Neutrophil (primary cell): ENCODE data around the gene NLE1.
"Not testable (repeated sequence)": the region's sequence is repeated elsewhere in the genome, so short reads cannot be mapped to it uniquely, and the experiment has no call there.

ENCODE experiments used
- H3K27ac ChIP-seq: fragments of 200-600 bp; sonication (generic); 2 replicates; pipeline ENCODE4 v1.5.1; 2016; ENCODE audit warnings: mild to moderate bottlenecking, moderate library complexity
- H3K27me3 ChIP-seq: fragments of 200-600 bp; sonication (generic); 2 replicates; pipeline ENCODE4 v1.6.0; 2016; ENCODE audit warnings: mild to moderate bottlenecking
- H3K36me3 ChIP-seq: fragments of 200-600 bp; sonication (generic); 2 replicates; pipeline ENCODE4 v1.5.1; 2017
- H3K4me1 ChIP-seq, 2 experiments: fragments of 200-600 bp in 1 of 2; sonication (generic) in 1 of 2; 1 replicate in 1 of 2; 2 replicates in 1 of 2; pipeline versions ENCODE4 v1.5.1 to v1.6.1; 2013 to 2016; ENCODE audit warnings: low read depth in 1 of 2, low read length in 1 of 2, mild to moderate bottlenecking in 1 of 2, moderate library complexity in 1 of 2; ENCODE audit not compliant: control insufficient read depth in 1 of 2, insufficient read depth in 1 of 2
- H3K4me3 ChIP-seq, 2 experiments: fragments of 200-600 bp in 1 of 2; sonication (generic) in 1 of 2; 1 replicate in 1 of 2; 2 replicates in 1 of 2; pipeline ENCODE4 v1.5.1; 2013 to 2016; ENCODE audit warnings: low read depth in 1 of 2, low read length in 1 of 2, mild to moderate bottlenecking in 1 of 2, moderate library complexity in 1 of 2
- H3K9me3 ChIP-seq: fragments of 200-600 bp; sonication (generic); 2 replicates; pipeline ENCODE4 v1.5.1; 2016
- TF ChIP-seq, protein P1 (sequence below): fragments of 200-600 bp; sonication (generic); IDR thresholded peaks from 2 replicates; pipeline ENCODE4 v1.5.1; 2016; ENCODE audit warnings: antibody characterized with exemption

NLE1 gene

DNA sequence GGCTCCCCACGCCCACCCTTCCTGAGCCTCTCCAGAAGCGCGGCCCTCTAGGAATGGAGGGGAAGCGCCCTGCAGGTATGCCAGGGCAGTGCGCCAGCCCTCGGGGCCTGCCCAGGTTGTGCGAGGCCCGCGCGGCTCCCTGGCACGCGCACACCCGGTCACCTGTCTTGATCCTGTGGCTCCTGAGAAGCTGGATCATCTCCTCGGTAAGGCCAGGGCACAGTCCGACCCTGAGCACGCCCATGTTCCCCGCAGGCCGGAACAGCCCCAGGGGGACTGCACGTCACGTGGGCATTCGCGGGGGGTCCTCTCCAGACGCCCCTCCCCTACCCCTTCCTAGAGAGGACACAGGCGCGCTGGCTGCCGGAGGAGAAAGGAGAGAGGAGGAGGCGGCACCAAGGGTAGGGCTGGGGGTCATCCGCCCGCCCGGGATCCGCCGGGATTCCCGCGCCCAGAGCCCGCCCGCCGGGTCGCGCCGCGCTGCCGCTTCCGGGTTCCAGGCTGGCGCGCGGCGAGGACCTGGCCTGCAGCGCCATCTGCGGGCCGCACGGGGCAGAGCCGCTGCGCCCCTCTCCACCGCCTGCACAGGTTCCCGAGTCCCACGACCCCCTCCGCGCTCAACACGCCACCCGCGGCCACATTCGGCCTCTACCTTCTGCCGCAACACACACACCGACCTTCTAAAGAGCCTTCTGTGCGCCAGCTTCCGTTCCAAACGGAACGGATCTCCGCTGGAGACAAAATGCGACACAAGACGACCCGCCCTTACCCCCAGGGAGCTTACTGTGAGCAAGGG lies 22.5 kb downstream of the NLE1 start, which contains the start of gene RAD51D:
TSS of gene RAD51D (minus strand) at position 491 of the 796 bp plus-strand sequence. CDS start at position 244, 247 bp downstream.
- TF ChIP-seq, protein P1, sequence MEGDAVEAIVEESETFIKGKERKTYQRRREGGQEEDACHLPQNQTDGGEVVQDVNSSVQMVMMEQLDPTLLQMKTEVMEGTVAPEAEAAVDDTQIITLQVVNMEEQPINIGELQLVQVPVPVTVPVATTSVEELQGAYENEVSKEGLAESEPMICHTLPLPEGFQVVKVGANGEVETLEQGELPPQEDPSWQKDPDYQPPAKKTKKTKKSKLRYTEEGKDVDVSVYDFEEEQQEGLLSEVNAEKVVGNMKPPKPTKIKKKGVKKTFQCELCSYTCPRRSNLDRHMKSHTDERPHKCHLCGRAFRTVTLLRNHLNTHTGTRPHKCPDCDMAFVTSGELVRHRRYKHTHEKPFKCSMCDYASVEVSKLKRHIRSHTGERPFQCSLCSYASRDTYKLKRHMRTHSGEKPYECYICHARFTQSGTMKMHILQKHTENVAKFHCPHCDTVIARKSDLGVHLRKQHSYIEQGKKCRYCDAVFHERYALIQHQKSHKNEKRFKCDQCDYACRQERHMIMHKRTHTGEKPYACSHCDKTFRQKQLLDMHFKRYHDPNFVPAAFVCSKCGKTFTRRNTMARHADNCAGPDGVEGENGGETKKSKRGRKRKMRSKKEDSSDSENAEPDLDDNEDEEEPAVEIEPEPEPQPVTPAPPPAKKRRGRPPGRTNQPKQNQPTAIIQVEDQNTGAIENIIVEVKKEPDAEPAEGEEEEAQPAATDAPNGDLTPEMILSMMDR = peak; percentile 98
- Histone ChIP-seq H3K27ac (peak within 1 kb of the TSS; percentile 68), H3K36me3 (no peaks in the 10 kb centered on the region), H3K4me1 (peaks cover 22 to 29% of the 10 kb centered on the region in 2 experiments), H3K4me3 (peak within 1 kb of the TSS; percentile 90 to 98), H3K27me3 (no peaks in the 10 kb centered on the region), H3K9me3 (no peaks in the 10 kb centered on the region)

DNA sequence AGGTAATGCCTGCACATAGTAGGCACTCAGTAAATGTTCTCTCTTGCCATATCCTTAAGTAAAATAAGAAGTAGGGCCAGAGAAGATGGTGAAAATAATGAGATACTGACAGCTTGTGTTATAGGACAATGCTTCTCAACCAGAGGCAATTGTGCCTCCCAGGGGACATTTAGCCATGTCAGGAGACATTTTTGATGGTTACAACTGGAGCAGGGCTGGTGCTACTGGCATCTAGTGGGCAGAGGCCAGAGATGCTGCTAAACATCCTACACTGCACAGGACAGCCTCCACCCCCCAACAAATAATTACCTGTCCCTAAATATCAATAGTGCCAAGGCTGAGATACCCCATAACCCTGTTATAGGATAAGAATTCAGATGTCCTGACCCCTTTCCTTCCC lies 24.1 kb downstream of the NLE1 start:
- H3K9me3 ChIP-seq = no peaks in the 10 kb centered on the region
- no peak overlapping the region for H3K4me3 ChIP-seq
- no peaks in the 10 kb centered on the region for H3K27me3 ChIP-seq
- H3K36me3 ChIP-seq = no peaks in the 10 kb centered on the region
- peaks cover 22 to 29% of the 10 kb centered on the region in 2 experiments for H3K4me1 ChIP-seq
- TF ChIP-seq, protein P1 = no peak
- peak overlapping the region; percentile 68 for H3K27ac ChIP-seq

DNA sequence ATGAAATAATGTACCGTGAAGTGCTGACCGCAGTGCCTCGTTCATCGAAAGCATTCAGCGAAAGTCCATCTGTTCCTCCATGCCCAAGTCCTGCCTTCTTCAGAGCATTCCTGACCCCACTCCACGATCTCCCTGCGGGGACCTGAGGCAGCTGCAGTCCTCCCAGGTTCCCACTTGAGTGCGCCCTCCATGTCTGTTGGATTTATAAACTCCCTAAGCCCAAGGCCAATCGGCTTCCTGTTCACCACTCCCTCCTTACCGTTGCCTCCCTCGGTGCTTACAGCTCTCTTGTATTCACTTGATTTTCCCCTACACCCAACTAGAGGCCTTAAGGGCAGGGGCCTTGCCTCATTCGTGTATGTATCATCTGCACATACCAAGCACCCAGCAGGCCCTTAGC lies 25.3 kb downstream of the NLE1 start:
- H3K4me3 ChIP-seq = no peak overlapping the region
- no peaks in the 10 kb centered on the region for H3K27me3 ChIP-seq
- no peaks in the 10 kb centered on the region for H3K9me3 ChIP-seq
- H3K27ac ChIP-seq = no peak overlapping the region
- H3K36me3 ChIP-seq = no peaks in the 10 kb centered on the region
- TF ChIP-seq, protein P1 = no peak
- H3K4me1 ChIP-seq = peaks cover 22 to 29% of the 10 kb centered on the region in 2 experiments

DNA sequence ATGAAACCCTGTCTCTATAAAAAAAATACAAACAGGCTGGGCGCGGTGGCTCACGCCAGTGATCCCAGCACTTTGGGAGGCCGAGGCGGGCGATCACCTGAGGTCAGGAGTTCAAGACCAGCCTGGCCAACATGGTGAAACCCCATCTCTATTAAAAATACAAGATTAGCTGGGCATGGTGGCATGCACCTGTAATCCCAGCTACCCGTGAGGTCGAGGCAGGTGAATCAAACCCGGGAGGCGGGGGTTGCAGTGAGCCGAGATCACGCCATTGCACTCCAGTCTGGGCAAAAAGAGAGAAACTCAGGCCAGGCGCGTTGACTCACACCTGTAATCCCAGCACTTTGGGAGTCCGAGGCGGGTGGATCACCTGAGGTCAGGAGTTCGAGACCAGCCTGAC lies 31.3 kb downstream of the NLE1 start:
- not testable (repeated sequence) for H3K27me3 ChIP-seq, H3K9me3 ChIP-seq, H3K4me1 ChIP-seq, H3K4me3 ChIP-seq, H3K27ac ChIP-seq, H3K36me3 ChIP-seq

DNA sequence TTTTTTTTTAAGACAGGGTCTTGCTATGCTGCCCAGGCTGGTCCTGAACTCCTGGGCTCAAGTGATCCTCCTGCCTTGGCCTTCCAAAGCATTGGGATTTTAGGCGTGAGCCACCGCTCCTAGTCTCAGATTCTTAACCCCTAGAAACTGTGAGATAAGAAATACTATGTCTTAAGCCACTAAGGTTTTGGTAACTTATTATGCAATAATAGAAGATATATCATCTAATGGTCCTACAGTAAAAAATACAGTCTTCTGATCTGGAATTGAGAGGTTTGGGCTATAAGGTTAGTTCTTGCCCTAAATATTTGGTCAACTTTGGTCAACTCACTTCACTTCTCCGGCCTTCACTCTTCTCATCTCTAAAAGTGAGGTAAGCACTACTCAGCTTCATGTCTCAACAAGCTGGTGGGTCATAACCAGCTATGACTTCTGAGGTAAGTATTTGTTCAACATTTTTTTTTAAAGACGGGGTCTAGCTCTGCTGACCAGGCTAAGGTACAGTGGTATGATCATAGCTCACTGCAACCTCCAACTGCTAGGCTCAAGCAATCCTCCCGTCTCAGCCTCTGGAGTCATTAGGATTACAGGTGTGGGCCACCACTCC lies 37.2 kb downstream of the NLE1 start:
- Histone ChIP-seq H3K36me3 (peaks cover 18% of the 10 kb centered on the region), H3K27ac (no peak overlapping the region), H3K4me1 (peaks cover 24% of the 10 kb centered on the region in 2 experiments), H3K9me3 (no peaks in the 10 kb centered on the region), H3K4me3 (no peak overlapping the region), H3K27me3 (no peaks in the 10 kb centered on the region)
- TF ChIP-seq, protein P1 = no peak

DNA sequence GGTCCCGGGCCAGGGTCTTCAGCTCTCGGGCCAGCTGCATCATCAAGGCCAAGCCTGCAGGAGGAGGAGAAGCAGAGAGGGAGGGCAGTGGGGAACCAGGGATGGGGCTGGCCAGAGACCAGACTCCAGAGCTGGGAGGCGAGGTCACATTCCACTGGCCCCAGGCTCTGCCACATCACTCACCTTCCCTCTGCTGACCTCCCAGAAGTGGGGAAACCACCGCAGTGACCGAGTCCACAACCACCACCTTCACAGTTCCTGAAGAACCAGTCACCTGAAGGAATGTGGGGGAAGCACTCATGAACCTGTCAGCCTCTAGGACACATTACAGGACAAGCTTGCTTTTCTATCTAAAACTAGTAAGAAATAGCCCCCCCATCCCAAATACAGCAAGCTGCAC lies 38.8 kb downstream of the NLE1 start:
- no peak overlapping the region for H3K4me3 ChIP-seq
- no peaks in the 10 kb centered on the region for H3K27me3 ChIP-seq
- H3K9me3 ChIP-seq = no peaks in the 10 kb centered on the region
- H3K36me3 ChIP-seq = peaks cover 18% of the 10 kb centered on the region
- H3K27ac ChIP-seq = no peak overlapping the region
- peaks cover 41% of the 10 kb centered on the region in 2 experiments for H3K4me1 ChIP-seq
- TF ChIP-seq, protein P1 = no peak
